Cerebellar nuclear complex (tissue), 1 donor: ENCODE measurements around the gene CTNNA2.

Experiments used
- DNase-seq, 2 experiments: peaks; one replicate each; lab custom pipeline; 2025; lab: John Stamatoyannopoulos, UW

CTNNA2 gene

DNA sequence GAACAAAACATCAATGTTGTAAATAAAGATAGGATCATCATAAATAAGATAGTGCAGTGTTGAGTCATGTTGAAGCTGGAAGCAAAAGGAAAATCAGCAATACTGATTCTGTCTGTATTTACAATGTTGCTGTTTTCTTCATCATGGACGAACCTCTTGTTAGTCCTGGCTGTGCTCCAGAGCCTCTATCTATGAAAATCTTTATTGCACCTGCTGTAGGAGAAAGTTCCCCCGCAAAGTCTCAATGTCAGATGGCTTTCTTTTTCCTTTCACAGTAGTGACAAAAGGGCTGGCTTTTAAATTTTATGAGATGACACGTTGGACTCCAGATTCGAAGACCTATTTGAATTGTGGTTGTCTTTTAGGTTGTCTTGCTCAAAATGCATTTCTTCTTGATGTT lies 890.2 kb downstream of the CTNNA2 start:
- no peak for DNase-seq

DNA sequence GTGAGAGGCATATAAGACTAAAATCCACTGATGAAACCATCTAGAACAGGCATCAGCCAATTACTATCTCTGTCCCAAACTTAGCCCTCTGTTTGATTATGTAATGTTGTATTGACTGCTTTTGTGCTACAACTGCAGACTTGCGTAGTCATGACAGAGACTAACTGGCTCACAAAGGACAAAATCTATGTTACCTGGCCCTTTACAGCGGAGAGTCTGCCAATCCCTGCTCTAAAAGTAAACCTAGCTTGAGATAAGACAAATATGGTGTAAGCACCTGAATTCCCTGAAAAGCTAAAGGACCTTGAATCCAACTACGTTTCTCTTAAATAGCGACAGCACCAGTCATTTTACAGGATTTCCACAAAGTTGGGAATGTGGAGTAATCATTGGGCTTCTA lies 894.5 kb downstream of the CTNNA2 start:
- DNase-seq: no peak

- no peak for DNase-seq
Observed at GRCh38 chr2:80410346-80410745, 897.5 kb downstream of the CTNNA2 start.

DNA sequence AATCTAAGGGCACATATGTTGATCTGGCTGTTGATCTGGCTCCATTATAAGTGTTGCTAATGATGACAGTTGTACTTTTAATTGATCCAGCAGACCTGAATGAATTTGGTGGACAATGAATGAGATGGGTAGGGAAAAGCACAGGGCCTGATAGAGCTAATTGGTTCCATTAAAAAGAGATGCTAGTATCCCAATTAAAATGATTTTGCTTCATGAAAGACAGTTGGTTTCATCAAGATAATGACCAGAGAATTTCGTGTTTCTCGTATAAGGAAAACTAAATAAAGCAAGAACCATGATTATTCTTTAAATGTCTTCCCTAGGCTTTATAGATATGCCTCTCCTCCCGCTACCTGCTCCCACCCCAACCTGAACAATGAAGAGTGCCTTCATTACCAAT lies 900.3 kb downstream of the CTNNA2 start:
- DNase-seq: no peak

DNA sequence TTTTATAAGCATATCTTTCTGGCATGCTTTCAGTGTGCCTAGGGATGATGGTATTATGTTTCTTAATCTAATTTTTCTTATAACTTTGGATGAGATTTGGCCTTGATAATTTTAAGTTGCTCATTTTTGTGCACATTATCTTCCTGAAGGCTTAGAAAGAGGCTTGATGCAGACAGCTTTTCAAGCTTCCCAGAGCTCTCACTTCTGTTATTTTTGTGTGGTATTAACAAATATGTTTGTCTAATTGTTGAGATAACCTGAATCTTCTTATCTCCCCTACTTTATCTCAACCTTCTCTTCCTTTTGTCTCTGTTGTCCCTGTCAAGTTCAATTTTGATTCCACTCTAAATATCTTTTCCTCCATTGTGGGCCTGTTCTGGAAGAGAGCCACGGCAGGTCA lies 904.9 kb downstream of the CTNNA2 start:
- DNase-seq: no peak

DNA sequence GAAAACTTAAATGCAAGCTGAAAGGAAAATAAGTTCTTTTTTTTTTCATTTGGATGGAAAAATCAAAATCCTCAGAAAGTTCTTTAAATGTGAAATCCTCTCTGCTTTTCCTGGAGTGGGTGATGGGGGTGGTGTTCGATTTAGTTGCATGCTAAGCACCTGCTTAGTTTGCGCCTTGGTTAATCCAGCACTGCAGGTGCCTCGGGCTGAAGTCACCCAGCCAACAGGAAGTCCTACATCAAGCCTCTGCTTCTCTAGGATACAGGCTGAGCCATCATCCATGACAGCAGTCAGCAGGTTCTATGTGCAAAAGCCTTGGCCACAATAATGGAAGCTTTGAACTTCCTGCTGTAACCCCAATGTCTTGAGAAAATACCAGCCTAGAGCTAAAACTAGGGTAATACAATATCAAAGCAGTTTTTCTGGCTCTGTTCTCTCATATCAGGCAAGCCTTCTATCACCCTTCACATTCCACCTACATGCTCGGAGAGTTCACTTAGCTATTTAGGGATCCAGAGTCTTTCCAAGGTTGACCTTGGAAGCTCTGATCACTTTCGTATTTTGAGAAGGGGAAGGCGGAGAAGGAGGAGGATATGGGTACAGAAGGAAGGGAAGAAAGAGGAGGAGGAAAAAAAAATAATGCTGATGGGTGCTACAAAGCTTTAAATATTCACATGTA lies 907.8 kb downstream of the CTNNA2 start:
- DNase-seq: no peak

DNA sequence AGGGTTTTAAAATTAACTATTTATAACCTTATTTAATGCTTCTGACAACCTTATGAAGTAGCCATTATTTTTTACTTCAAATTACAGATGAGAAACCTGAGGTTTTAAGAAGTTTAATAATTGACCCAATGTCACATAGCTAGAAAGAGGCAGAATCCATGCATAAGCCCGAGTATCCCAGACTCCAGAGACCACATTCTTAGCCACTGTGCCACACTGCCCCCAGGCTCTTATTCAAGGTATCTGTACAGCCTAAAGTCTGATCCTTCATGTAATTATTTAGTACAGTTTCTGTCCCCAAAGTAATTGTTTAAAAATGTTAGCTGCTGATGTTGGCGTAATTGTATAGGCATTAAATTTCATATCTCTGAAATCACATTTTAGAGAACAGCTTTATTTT lies 916.4 kb downstream of the CTNNA2 start:
- DNase-seq: no peak

GRCh38 chr2:80437959-80438358 lies 925.1 kb downstream of the CTNNA2 start:
- no peak for DNase-seq

- no peak for DNase-seq
Observed at GRCh38 chr2:80438686-80439085, 925.8 kb downstream of the CTNNA2 start.

DNA sequence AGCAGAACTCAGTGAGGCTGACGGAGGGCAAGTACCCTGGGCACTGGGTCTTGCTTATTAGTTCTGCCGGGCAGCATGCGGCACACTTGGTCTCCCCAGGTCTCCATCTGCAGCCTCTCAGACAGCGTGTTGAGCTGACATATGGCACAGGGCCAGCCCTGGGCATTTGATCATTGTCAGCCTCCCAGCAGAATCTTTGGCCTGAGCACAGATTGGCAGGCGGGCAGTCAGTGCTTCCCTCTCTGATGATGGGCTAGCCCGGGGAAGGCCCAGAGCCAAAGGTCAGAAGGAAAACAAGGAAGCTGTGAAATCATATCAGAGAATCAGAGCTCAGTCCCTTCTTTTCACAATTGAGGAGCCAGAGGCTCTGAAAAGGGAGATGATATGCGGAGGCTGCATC lies 941.8 kb downstream of the CTNNA2 start:
- peak; percentile 80 to 91 for DNase-seq

DNA sequence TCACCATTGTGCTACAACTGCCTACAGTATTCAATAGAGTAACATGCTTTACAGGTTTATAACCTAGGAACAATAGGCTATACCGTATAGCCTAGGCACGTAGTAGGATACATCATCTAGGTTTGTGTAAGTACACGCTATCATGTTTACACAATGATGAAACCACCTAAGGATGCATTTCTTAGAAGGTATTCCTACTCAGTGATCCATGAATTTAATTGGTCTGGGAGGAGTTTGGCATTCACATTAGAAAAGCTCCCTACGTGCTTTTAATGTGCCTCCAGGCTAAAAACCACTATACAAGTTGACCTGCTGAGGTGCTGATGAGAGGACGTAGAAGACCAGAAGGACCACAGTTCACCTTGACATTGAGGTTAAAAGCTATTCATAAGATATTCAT lies 946.2 kb downstream of the CTNNA2 start:
- no peak for DNase-seq

GRCh38 chr2:80461505-80462197 lies 948.8 kb downstream of the CTNNA2 start:
- DNase-seq: no peak

DNA sequence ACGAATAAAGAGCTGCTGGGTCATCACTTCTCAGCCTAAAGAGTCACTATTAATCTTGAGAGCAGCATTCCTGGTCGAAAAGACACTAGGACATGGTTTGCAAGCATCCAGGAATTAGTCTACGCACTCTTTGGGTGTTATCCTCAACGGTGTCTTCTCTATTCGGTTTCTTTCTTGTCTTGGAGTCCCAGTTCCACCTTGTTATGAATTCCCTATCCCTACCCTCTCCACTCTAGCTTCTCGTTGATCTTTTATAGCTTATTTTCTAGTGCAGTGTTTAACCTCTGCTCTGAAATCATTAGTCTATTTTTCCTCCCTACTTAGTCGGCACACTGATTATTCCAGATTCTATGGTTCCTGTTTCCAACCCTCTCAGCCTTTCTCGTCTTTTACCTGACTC lies 949.8 kb downstream of the CTNNA2 start:
- no peak for DNase-seq

GRCh38 chr2:80464275-80464674 lies 951.4 kb downstream of the CTNNA2 start:
- DNase-seq: no peak

DNA sequence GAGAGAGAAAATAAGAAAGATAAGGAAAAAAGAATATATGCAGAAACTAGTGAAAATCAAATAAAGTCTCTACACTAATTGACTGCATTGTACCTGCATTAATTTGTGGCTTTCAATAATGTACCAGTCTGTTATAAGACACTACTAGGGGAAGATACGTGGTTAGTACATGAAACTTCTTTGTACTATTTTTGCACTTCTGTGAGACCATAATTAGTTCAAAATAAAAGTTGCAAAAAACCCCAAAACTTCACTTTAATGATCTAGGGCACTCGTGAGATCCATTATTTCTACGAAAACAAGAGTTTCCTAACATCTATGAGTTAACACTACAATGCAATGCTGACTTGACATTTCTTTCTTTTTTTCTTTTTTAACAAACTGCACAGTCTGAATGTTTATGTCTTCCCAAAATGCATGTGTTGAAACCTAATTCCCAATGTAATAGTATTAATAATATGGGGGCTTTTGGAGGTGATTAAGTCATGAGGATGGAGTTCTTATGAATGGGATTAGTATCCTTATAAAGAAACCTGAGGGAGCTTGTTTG lies 954.5 kb downstream of the CTNNA2 start:
- DNase-seq: no peak

GRCh38 chr2:80469428-80469827 lies 956.6 kb downstream of the CTNNA2 start:
- DNase-seq: no peak

DNA sequence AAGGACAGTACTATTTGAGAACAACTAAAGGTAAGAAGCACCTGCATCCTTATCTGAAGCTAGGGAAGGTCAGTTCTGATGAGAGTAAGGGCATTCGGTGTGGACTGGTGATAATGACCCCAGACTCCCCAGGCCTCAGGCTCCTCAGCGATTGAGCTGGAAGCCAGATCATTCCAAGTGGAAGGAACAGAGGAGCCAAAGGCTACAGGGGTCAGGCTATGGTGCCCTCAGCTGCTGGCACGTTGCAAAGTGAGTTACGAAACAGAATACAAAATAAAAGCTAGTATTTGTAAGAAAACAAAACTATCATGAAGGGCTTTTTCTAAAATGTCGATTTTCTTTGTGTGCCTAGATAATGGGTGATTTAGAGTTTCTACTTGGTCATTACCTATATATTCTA lies 960.2 kb downstream of the CTNNA2 start:
- DNase-seq: no peak

DNA sequence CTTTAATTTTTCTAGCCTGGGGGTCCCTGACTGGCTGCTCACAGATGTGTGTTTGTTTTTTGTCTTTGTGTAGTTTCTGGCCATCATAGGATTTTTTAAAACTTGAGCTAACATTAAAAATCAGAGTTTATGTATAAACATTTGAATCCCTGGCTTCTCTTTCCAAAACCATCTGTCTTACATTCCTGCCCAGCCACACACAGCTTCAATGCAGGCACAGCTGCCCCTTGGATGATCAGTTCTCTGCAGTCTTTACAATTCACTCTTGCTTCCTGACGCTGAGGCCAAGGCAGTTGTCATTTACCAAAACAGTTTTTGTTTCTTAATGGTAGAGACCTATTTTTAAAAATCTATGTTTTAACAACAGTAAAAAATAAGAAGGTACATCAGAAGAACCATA lies 960.9 kb downstream of the CTNNA2 start:
- DNase-seq: no peak

DNA sequence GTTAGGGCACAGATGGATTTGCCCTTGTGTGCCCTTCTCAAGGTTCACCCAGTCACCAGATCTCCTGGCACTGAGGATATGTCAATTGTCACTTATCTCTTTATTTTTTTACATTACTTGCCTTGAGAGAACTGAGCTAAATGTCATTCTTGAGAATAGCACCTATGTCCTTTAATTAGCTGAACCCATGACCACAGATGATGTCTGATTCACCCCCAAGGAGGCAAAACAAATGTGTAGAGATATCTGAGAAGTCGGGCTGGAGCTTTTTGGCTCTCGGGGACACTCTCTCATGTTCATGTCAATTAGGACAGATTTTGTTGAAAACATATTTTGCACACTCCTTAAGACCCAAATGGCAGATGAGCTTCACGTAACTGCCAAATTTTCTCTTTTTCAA lies 963.1 kb downstream of the CTNNA2 start:
- no peak for DNase-seq

- DNase-seq: no peak
Observed at GRCh38 chr2:80476535-80477117, 963.8 kb downstream of the CTNNA2 start.

GRCh38 chr2:80482276-80482675 lies 969.4 kb downstream of the CTNNA2 start:
- no peak for DNase-seq

DNA sequence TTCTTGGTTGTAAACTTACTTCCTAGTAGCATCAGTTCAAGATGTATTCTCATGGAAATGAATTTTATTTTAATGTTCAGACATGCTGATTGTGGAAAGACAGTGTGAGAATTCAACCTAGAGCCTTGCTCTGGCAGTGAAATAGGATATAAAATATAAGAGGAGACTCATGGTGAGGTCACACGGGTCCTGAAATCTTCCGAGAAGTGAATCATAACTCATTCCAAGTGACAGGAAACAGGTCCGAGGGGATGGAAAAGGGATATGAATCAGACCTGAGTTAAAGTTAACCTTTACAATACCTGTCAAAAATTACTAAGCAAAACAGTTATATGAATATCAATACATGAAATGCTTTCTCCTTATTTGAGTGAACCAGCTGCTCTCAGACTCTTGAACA lies 976.9 kb downstream of the CTNNA2 start:
- no peak for DNase-seq

- no peak for DNase-seq
Observed at GRCh38 chr2:80490964-80491363, 978.1 kb downstream of the CTNNA2 start.
